GM20431 (cell line): Measurements from ENCODE around the gene POLE.

Source experiments
- in situ Hi-C: fragments of 300-500 bp; cut with MseI, MboI; formaldehyde crosslinking; loops from one replicate; pipeline ENCODE4 v1.15.0; 2020; ENCODE audit warnings: low sequenced_read_pairs; ENCODE audit not compliant: unreplicated experiment

The POLE gene

GRCh38 chr12:132685400-132685799 is 1.7 kb downstream of the POLE start:
- in situ Hi-C loops = no loop called here

DNA sequence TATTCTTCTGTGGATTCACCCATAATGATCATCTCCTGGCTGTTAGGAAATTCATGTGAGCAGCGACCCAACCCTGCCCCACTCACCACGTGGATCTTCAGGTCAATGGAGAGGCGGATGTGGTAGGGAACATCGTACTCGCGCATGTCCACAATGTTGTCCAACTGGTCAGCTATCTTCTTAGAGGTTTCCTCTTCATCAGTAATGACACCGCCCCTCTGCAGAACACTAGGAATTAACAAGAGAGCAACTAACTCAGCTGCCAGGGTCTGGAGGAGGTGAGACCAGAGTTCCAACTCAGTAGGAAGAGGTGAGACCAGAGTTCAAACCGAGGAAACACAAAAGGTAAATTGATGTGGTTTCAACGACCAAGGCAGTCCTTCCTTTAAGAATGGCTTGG is 9.7 kb downstream of the POLE start:
- in situ Hi-C loops = no loop called here

- in situ Hi-C loops = no loop called here
Measured at GRCh38 chr12:132675757-132676432, 11.2 kb downstream of the POLE start.

- in situ Hi-C loops = no loop called here
Measured at GRCh38 chr12:132674561-132674960, 12.6 kb downstream of the POLE start.

DNA sequence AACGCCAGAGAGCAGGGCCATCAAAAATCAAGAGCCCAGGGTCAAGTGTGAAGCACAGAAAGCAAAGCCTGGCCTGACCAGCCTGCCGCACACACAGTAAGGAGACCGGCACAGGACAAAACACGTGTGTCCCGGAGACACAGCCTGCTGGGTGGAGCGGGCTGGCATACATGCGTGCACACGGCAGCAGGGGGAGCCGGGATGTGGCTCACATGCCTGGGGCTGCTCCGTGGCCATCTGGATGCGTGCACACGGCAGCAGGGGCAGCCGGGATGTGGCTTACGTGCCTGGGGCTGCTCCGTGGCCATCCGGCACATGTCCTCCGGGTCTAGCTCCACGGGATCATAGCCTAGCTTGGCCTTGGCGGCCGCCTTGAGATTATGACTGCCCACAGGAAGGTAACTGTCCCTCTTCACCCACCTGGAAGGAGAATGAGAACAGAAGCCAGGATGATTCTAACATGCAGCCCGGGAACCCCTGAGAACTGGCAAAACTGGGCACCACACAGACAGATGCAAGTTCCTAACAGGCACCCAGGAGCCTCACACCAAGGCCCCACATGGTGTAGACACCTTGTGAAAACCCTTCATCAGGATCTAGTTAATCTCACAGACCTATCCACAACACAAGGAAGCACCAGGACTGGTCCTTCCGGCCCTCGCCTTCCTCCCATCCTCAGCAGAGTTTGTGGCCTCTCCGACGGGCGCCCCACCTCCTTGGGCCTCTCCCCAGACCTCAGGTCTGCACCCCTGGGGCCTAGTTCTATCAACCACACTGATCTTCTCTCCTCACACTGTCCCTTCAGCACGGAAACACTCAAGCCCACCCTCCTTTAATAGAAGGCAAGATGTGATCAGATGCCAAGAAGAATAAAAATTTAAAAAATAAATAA is 13.6 kb downstream of the POLE start:
- in situ Hi-C loops = no loop called here

DNA sequence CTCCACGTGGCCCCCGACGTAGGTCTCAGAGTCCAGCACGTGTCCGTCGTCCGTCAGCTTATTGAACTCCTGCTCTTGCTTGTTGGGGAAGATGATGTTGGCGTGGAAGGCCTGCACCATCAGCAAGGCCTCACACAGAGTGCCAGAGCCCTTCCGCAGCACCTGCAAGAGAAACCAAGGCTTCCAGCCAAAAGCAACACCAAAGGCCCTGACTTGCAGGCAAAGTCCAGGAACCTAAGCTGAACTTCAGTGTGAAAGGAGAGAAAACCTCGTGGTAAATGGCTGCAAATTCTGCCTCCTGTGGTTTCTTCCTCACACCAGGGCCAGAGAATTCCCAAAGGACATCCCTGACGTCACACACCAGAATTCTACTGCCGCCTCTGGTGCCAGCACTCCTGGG is 14.5 kb downstream of the POLE start:
- in situ Hi-C loops = no loop called here

GRCh38 chr12:132672116-132672515 is 15.0 kb downstream of the POLE start:
- in situ Hi-C loops = no loop called here

DNA sequence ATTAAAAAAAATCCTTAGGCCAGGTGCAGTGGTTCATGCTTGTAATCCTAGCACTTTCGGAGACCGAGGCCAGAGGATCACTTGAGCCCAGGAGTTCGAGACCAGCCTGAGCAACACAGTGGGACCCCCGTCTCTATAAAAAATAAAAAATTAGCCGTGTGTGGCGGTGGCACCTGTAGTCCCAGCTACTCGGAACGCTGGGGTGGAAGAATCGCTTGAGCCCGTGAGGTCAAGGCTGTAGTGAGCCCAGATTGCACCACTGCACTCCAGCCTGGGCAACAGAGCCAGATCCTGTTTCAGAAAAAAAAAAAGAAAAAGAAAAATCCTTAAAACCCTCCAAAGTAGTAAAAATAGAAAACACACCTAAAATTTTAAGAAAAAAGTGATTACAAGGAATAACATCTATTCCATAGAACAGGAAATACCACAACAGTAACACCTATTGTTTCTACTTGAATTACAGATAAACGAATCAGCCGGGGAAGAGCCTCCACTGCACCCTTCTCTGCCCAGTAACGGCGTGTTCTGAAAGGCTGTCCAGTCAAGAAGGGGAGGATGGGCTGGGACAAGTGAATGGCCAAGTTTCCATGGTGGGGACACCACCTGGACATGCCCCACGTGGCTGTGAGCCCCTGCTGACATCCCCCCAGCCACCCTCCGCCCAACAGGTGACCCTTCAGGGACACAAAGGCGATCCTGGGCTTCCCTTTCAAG is 17.8 kb downstream of the POLE start:
- in situ Hi-C loops = no loop called here

GRCh38 chr12:132668191-132669088 is 18.7 kb downstream of the POLE start:
- in situ Hi-C loops = no loop called here

- in situ Hi-C loops = no loop called here
Measured at GRCh38 chr12:132665794-132666193, 21.3 kb downstream of the POLE start.

GRCh38 chr12:132665149-132665491 is 22.0 kb downstream of the POLE start:
- in situ Hi-C loops = no loop called here

- in situ Hi-C loops = no loop called here
Measured at GRCh38 chr12:132664206-132665148, 22.7 kb downstream of the POLE start.

DNA sequence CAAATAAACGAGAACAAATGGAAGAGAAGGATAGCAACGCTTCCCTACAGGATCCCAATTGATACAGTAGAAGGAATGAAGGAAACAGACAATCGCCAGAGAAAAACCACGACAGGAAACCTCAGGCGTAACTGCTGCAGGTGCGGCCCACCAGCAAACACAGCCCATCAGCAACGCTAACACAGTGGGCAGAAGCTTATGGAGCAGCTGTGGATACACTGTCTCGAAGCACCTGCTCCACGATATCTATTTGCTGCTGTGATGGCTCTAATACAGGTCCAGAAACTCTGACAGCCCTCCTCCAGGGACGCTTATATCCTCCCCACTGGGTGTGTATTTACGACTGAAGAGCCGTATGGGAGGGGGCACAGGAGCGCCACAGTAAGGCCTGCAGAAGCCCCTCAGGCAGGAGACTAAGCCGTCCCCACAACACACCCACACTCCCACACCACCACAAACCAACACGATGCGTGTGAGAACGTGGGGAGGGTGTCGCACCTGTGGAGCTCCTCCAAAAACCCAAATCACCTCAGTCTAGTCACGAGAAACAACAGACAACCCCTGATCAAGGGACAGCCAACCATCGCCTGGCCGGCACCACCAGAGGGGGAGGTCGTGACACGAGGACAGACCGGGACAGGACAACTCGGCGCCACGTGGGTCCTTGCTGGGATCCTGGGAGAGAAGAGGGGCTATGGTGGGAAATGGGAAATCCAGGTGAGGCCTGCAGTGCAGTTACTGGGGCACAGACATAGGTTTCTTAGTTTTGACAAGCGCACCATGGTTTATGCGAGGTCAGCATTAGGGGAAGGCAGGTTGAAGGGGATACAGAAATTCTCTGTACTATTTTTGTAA is 24.0 kb downstream of the POLE start:
- in situ Hi-C loops = no loop called here

DNA sequence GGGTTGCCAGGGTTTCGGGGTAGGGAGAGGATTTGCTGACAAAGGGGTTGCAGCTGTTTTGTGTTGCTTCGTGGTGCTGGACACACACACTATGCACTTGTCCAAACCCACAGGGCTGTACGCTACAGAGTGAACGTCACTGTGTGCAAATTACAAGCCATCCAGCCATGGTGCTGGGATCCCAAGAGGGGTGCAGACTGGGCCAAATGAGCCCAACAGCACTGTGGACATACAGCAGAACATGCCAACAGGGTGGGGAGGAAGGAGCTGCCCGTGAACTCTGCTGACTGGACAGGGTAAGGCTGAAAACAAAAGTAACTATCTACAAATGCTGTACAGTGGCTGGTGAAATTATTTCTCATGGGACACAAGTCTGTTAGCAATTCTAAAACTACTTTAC is 25.2 kb downstream of the POLE start:
- in situ Hi-C loops = no loop called here

DNA sequence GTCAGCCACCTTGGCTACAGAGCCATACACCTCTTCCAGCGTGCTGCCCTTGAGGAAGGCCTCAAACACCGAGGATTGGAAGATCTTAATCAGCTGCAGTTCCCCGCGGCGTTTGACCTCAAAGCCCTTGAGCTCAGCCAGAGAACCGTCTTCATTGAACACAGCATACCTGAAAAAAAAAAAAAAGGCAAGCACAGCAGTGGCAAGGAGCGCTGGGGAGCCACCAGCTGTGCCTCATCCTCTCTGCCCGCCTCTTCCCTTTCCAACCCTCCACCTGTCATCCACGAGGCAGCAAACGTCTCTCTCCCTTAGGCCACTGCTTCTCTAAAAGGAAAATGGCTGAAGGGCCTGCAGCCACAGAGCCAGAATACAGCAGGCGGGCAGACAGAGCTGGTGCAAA is 26.1 kb downstream of the POLE start:
- in situ Hi-C loops = no loop called here

- in situ Hi-C loops = no loop called here
Measured at GRCh38 chr12:132660052-132660451, 27.1 kb downstream of the POLE start.

- in situ Hi-C loops = no loop called here
Measured at GRCh38 chr12:132659146-132659545, 28.0 kb downstream of the POLE start.
